Neuron (in vitro differentiated cells): ENCODE data around the gene AKNA.

ENCODE experiments used
- H2AFZ ChIP-seq: one replicate; pipeline ENCODE4 v1.6.1; 2013; ENCODE audit warnings: low read depth, mild to moderate bottlenecking, inconsistent platforms, low read length, moderate library complexity
- H3K27me3 ChIP-seq: one replicate; pipeline ENCODE4 v1.6.1; 2013; ENCODE audit warnings: low read length; ENCODE audit not compliant: insufficient read depth
- H3K36me3 ChIP-seq: one replicate; pipeline ENCODE4 v1.6.1; 2013; ENCODE audit warnings: low read length; ENCODE audit not compliant: insufficient read depth
- H3K4me1 ChIP-seq: one replicate; pipeline ENCODE4 v1.6.1; 2013; ENCODE audit warnings: low read length; ENCODE audit not compliant: insufficient read depth
- H3K4me3 ChIP-seq: 2 replicates; pipeline ENCODE4 v1.5.1; 2013; ENCODE audit warnings: mild to moderate bottlenecking, low read length, moderate library complexity
- H3K9me3 ChIP-seq: one replicate; pipeline ENCODE4 v1.6.1; 2013; ENCODE audit warnings: low read length

Gene AKNA

DNA sequence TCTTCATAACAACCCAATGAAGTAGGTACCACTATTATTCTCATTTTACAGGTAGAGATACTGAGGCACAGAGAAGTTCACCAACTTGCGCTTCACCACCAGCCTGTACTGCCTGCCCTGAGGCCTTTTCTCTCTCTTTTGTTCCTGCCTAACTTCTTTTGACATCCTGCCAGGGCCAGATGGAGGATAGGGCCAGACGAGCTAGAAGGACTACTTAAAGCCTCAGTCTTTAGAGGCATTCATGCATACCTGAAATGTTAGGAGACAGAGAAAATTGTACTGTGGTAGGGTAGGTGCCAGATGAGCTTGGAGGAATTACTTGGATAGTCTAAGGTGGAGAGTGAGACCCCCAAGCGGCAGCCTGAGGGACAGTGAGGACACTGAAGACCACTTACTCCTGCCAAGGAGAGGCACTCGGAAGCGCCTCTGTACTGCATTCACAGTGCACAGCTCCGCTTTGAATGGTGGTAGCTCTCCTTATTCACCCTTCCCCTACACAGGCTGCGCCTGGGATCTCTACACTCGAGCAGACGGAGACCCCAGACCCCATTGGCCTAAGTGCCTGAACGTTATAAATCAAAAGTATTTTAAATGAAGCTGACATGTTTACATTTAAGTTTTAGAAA is 71.1 kb downstream of the AKNA start:
- peaks cover 3% of the 10 kb centered on the region for H3K9me3 ChIP-seq
- H2AFZ ChIP-seq = no peak overlapping the region
- no peak overlapping the region for H3K4me3 ChIP-seq

DNA sequence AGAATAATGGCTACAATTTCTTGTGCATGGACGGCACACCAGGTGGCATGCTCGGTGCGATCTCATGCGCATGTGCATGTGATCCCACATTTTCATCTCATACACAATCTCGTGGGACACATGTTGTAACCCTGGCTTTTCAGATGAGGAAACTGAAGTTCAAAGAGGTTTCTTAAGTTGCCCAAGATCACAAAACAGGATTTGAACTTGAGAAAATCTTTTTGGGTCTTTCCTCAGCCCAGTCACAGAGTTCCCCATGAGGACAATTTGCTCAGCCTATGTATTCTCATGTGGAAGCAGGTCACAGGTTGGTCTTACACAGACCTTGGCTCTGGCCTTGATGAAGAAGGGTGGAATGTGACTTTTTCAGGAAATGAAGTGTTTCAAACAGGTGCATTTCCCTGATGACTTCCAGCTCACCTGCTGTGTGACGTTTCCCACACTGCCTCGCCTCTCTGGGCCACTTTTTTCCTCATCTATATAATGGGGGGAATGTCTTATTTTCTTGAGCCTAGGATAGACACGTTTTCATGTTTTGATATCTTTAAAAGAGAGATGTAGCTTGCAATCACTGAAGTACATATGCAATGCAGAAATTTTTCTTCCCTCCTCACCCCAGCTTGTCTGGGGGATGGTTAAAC is 71.9 kb downstream of the AKNA start:
- no peak overlapping the region for H3K4me3 ChIP-seq
- no peaks in the 10 kb centered on the region for H3K36me3 ChIP-seq
- no peaks in the 10 kb centered on the region for H3K4me1 ChIP-seq
- no peaks in the 10 kb centered on the region for H3K27me3 ChIP-seq
- H2AFZ ChIP-seq = no peak overlapping the region
- peaks cover 3% of the 10 kb centered on the region for H3K9me3 ChIP-seq

More for the DNA sequence above, 71.1 kb downstream of the AKNA start:
- Histone ChIP-seq H3K4me1 (no peaks in the 10 kb centered on the region), H3K36me3 (no peaks in the 10 kb centered on the region), H3K27me3 (no peaks in the 10 kb centered on the region)

DNA sequence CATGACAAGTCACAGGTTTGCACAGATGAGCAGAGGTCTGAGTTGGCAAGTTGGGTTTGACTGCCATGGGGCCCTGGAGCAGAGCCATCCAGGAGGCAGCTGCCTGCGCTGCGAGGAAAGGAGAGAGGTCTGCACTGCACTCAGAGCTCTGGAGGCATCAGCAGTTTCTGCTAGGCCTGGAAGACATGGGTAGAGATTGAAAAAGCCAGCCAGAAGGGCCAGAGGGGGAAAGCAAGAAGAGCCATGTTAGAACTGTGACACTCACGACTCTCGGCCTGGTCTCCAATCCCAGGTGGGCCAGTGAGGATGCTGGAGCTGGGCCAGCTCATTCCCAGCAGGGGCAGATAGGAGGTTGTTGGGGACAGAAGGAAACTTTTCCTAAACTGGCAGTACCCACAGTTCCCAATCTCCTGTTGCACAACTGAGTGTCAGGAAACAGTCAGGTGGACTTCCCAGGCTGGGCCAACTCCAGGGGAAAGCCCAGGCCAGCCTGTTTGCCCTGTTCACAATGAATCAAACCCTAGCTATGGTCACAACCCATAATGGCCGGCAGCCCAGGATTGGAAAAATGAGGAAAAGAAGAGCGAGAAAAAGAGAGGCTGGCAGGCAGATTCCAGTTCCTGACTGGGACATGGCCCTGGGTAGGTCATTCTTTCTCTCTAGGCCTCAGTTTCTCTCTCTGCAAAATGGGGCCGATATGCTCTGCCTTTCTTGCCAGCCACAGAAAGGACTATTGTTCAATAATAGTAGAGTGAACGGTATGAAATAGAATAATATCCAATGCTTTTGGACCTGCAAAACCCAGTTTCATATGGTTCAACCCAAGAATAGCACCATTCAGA is 72.7 kb downstream of the AKNA start:
- Histone ChIP-seq H3K9me3 (peaks cover 3% of the 10 kb centered on the region), H3K36me3 (peaks cover 2% of the 10 kb centered on the region), H3K4me1 (no peaks in the 10 kb centered on the region), H3K27me3 (no peaks in the 10 kb centered on the region), H3K4me3 (no peak overlapping the region), H2AFZ (no peak overlapping the region)

DNA sequence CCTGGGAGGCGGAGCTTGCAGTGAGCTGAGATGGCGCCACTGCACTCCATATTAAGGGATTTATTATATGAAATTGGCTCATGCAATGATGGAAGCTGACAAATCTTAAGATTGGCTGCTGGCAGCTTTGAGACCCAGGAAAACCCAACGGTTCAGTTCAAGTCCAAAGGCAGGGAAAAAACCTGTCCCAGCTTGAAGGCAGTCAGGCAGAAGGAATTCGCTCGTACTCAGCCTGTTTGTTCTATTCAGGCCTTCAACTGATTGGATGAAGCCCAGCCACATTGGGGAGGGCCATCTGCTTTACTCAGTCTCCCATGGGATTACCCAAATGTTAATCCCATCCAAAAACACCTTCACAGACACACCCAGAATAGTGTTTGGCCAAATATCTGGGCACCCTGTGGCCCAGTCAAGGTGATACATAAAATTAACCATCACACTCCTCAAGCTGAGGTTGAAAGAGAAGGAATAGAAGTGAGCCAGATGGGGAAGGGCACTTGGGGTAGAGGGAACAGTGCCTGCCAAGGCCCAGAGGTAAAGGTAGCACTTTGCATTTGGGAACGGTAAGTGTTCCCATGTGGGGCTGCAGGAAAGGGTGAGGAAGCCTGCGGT is 73.4 kb downstream of the AKNA start:
- peaks cover 2% of the 10 kb centered on the region for H3K36me3 ChIP-seq
- H3K4me3 ChIP-seq = no peak overlapping the region
- H3K9me3 ChIP-seq = peaks cover 3% of the 10 kb centered on the region

DNA sequence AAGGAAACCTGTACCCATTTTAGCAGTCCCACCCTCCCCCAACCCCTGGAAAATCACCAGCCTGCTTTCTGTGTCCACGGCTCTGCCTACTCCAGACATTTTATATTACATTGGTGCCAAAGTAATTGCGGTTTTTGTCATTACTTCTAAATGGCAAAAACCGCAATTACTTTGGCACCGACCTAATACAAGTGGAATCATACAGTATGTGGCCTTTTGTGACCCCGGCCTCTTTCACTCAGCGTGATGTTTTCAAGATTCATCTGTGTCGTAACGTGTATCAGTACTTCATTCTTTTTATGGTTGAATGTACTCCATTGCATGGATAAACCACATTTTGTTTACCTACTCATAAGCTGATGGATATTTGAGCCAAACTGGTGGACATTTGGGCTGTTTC is 74.6 kb downstream of the AKNA start:
- Histone ChIP-seq H3K4me3 (no peak overlapping the region), H2AFZ (no peak overlapping the region), H3K36me3 (peaks cover 2% of the 10 kb centered on the region), H3K9me3 (peaks cover 3% of the 10 kb centered on the region), H3K27me3 (no peaks in the 10 kb centered on the region), H3K4me1 (no peaks in the 10 kb centered on the region)

More for the DNA sequence above, 73.4 kb downstream of the AKNA start:
- Histone ChIP-seq H2AFZ (no peak overlapping the region), H3K27me3 (no peaks in the 10 kb centered on the region), H3K4me1 (no peaks in the 10 kb centered on the region)

DNA sequence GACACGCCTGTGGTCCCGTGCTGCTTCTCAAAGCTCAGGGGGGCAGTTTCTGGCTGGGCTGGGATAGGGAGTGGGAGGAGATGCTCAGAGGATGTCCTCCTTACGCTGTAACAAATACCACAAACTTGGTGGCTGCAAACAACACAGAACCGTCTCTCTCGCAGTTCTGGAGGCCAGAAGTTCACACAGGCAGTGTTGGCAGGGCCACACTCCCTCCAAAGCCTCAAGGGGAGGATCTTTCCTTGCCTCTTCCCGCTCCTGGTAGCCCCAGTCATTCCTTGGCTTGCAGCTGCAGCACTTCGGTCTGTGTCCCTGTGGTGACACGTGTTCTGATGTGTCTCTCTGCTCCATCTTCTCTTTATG is 75.3 kb downstream of the AKNA start:
- Histone ChIP-seq H3K27me3 (no peaks in the 10 kb centered on the region), H3K9me3 (peaks cover 3% of the 10 kb centered on the region), H2AFZ (no peak overlapping the region), H3K36me3 (peaks cover 2% of the 10 kb centered on the region), H3K4me1 (no peaks in the 10 kb centered on the region), H3K4me3 (no peak overlapping the region)

DNA sequence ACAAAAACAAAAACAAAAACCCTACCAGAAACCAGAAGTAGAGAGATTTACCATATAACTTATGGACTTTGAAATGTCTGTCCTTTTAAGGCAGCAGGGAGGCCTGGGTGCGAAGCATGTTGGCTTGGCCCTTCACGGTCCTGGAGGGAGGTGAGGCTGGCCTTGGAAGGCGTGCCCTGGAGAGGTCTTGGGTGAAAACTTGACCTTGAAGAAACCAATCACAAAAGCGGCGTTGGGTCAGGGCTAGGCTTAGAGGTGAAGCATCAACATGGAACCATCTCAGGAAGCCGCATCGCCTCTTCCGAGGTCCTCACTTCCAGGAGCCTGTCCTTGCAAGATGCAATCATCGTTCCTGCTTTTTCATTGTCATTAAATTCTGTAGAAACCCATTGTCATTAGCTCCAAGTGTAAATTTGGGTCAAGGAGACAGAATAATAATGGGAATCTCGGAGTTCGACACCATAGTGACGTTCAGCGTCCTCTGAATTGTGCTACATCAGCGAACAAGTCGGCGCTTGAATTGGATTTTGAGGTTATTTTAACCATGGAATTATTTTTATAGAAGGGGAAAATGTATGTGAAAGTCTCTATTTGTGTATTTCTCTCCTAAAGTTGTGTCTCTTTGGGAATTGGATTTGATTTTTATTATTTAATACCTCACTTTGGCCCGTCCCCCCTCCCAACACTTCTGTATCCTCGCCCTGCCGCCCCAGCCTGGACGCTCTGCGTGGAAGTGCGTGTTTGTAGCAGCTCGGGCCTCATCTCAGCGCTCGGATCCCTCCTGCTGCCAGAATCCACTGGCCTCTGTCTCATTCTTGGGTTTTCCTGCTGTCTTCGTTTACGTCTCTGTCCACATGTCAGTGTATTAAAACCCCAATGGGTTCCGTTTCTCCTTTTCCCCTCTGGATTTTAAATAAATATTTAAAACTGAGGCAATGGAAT is 75.9 kb downstream of the AKNA start:
- H3K4me1 ChIP-seq = no peaks in the 10 kb centered on the region
- H2AFZ ChIP-seq = no peak overlapping the region
- H3K4me3 ChIP-seq = no peak overlapping the region
- H3K9me3 ChIP-seq = peaks cover 3% of the 10 kb centered on the region
- H3K36me3 ChIP-seq = peaks cover 2% of the 10 kb centered on the region
- no peaks in the 10 kb centered on the region for H3K27me3 ChIP-seq

DNA sequence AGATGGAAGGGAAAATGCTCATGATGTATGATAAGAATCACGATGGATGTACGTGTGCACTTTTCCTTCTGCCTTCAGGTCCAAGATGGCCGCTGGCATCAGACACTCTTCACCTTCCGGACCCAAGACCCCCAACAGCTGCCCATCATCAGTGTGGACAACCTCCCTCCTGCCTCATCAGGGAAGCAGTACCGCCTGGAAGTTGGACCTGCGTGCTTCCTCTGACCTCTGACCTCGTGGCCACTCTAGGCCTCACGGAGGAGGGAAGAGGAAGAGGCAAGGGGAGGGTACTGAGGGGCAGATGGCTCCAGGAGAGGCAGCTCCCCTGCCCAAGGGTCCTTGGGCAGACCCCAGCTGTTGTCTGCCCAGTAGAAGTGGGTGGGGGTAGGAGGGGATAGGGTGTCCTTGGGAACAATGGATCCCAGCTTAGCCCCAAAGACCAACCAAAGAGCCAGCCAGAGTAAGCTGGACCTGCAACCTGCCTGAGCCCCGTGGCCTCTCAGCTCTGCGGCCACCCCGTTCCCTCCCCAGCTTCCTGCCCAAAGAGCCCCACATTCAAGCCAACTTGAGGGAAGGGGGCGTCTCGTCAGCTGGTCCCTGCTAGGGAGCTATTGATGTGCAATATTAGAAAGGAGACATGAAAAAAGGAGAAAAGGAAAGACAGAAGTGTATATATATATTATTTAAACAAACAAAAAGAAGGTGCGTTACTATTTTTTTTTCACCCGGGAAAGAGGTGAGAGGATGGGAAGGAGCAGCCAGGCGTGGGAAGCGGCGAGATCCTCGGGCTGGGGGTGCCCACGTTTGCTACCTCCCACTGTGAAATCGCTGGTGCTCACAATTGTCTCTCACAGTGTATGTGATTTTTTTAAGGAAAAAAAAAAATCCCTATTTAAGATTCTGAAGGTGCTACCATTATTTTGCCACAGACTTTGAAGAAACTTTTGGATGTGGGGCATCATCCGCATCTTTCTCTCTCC is 77.0 kb downstream of the AKNA start:
- H2AFZ ChIP-seq = no peak overlapping the region
- no peaks in the 10 kb centered on the region for H3K4me1 ChIP-seq
- H3K36me3 ChIP-seq = peaks cover 2% of the 10 kb centered on the region
- no peak overlapping the region for H3K4me3 ChIP-seq
- H3K9me3 ChIP-seq = peaks cover 3% of the 10 kb centered on the region
- no peaks in the 10 kb centered on the region for H3K27me3 ChIP-seq

DNA sequence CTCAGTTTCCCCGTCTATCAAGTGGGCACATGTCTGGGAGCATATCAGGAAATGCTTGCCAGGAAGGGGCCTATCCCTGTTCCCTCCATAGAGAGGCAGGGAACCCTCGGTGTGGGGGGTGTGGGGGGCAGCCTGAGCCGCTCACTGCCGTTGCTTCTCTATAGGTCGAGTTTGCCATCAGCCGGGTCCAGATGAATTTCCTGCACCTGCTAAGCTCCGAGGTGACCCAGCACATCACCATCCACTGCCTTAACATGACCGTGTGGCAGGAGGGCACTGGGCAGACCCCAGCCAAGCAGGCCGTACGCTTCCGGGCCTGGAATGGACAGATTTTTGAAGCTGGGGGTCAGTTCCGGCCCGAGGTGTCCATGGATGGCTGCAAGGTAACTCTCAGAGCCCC is 78.7 kb downstream of the AKNA start:
- peaks cover 2% of the 10 kb centered on the region for H3K36me3 ChIP-seq
- no peaks in the 10 kb centered on the region for H3K4me1 ChIP-seq
- H3K9me3 ChIP-seq = peaks cover 3% of the 10 kb centered on the region
- H2AFZ ChIP-seq = no peak overlapping the region
- no peaks in the 10 kb centered on the region for H3K27me3 ChIP-seq
- no peak overlapping the region for H3K4me3 ChIP-seq

DNA sequence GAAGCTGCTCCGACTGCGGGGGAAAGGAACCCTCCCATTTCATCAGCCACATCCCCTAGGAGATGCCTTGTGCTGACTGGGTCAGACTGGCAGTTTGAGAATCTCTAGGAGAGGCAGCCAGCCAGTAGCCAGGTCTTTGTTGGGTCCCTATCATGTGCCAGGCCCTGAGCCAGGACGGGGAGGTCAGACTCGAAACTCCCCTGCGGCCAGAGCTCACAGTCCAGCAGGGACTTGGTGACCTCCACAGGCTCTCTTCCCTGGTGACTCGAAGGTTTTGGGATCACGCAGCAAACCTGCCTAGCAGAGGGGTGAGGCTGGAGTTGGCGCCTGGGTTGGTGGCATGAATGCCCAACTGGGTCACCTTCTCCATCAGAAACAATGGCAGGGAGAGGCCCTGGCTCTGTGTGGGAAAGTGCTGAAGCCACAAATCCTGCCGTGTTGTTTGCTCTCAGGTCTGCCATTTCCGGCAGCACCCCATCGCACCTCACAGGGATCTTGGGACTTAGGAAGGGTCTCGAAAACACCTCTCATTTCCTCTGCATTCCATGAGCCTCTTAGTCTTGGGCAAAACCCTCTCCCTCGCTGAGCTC is 79.3 kb downstream of the AKNA start:
- Histone ChIP-seq H3K9me3 (peaks cover 3% of the 10 kb centered on the region), H3K36me3 (peaks cover 2% of the 10 kb centered on the region), H2AFZ (no peak overlapping the region), H3K4me1 (no peaks in the 10 kb centered on the region), H3K4me3 (no peak overlapping the region), H3K27me3 (no peaks in the 10 kb centered on the region)

DNA sequence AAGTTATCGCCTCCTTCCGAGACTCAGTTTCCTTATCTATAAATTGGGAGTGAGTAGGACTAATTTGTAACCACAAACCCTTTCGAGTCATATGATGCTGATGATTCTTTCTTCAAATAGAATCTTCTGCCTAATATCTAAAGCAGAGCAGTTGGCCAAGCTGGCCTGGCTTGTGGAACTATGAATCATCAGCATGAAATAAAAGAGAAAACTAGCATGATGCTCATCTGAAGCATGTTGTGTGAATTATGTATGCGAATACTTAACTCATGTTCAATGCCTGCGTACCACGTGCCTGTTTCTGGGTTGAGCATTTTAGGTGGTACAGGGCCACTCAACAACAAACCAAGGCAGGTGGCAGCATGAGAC is 79.9 kb downstream of the AKNA start:
- H2AFZ ChIP-seq = no peak overlapping the region
- H3K9me3 ChIP-seq = peaks cover 3% of the 10 kb centered on the region
- H3K27me3 ChIP-seq = no peaks in the 10 kb centered on the region
- H3K36me3 ChIP-seq = peaks cover 2% of the 10 kb centered on the region
- no peak overlapping the region for H3K4me3 ChIP-seq
- H3K4me1 ChIP-seq = no peaks in the 10 kb centered on the region
